Measurements from ENCODE around the gene PSMD6. TPM values are rescaled to one million over a fixed set of nuclear protein-coding genes. Genes with fewer than 3 reads are reported as not detected.
A peak's percentile ranks its signal among the peaks of the same experiment; 100 is the strongest.

PSMD6 gene
- total and polyA plus RNA-seq, 2 experiments from 2014 or later = 110 to 184 TPM

- no peak for DNase-seq (ENCODE audit: low read depth in 1 of 2, low spot score in 1 of 2)
- Histone ChIP-seq H3K27me3 (no peaks in the 10 kb centered on the region), H3K36me3 (no peaks in the 10 kb centered on the region), H3K4me1 (ENCODE audit: low read depth) (peaks cover 20% of the 10 kb centered on the region), H3K4me3 (no peak overlapping the region), H3K9me3 (ENCODE audit: low read depth) (no peaks in the 10 kb centered on the region), H3K27ac (no peak overlapping the region)
- TF ChIP-seq CTCF (IDR thresholded peaks at IDR 0.05; ENCODE audit: low read depth, low read length) = no peak
Observed at GRCh38 chr3:64063983-64064438, 40.7 kb upstream of the PSMD6 start.

- no peaks in the 10 kb centered on the region for H3K27me3 ChIP-seq
- no peak overlapping the region for H3K4me3 ChIP-seq
- peaks cover 20% of the 10 kb centered on the region for H3K4me1 ChIP-seq (ENCODE audit: low read depth)
- no peak overlapping the region for H3K27ac ChIP-seq
- no peaks in the 10 kb centered on the region for H3K36me3 ChIP-seq
- H3K9me3 ChIP-seq (ENCODE audit: low read depth) = no peaks in the 10 kb centered on the region
- no peak for TF ChIP-seq CTCF (IDR thresholded peaks at IDR 0.05; ENCODE audit: low read depth, low read length)
- DNase-seq (ENCODE audit: low read depth in 1 of 2, low spot score in 1 of 2) = peak in 1 of 2 donors; percentile 65
Observed at GRCh38 chr3:64063207-64063982, 40.1 kb upstream of the PSMD6 start.

- Histone ChIP-seq H3K4me1 (ENCODE audit: low read depth) (peaks cover 20% of the 10 kb centered on the region), H3K27me3 (no peaks in the 10 kb centered on the region), H3K36me3 (no peaks in the 10 kb centered on the region), H3K9me3 (ENCODE audit: low read depth) (no peaks in the 10 kb centered on the region), H3K27ac (no peak overlapping the region), H3K4me3 (no peak overlapping the region)
- TF ChIP-seq CTCF (IDR thresholded peaks at IDR 0.05; ENCODE audit: low read depth, low read length) = no peak
- DNase-seq (ENCODE audit: low read depth in 1 of 2, low spot score in 1 of 2) = no peak
Observed at GRCh38 chr3:64061628-64062027, 38.3 kb upstream of the PSMD6 start.

- H3K27ac ChIP-seq = no peak overlapping the region
- H3K9me3 ChIP-seq (ENCODE audit: low read depth) = no peaks in the 10 kb centered on the region
- no peak for TF ChIP-seq CTCF (IDR thresholded peaks at IDR 0.05; ENCODE audit: low read depth, low read length)
- DNase-seq (ENCODE audit: low read depth in 1 of 2, low spot score in 1 of 2) = no peak
- no peak overlapping the region for H3K4me3 ChIP-seq
- H3K4me1 ChIP-seq (ENCODE audit: low read depth) = peaks cover 23% of the 10 kb centered on the region
- H3K36me3 ChIP-seq = no peaks in the 10 kb centered on the region
- no peaks in the 10 kb centered on the region for H3K27me3 ChIP-seq
Observed at GRCh38 chr3:64059484-64060175, 36.3 kb upstream of the PSMD6 start.

GRCh38 chr3:64058566-64058965, 35.3 kb upstream of the PSMD6 start:
- Histone ChIP-seq H3K4me3 (no peak overlapping the region), H3K27me3 (no peaks in the 10 kb centered on the region), H3K27ac (no peak overlapping the region), H3K36me3 (no peaks in the 10 kb centered on the region), H3K4me1 (ENCODE audit: low read depth) (peaks cover 20% of the 10 kb centered on the region), H3K9me3 (ENCODE audit: low read depth) (no peaks in the 10 kb centered on the region)
- no peak for TF ChIP-seq CTCF (IDR thresholded peaks at IDR 0.05; ENCODE audit: low read depth, low read length)
- no peak for DNase-seq (ENCODE audit: low read depth in 1 of 2, low spot score in 1 of 2)

Measured in cardiac muscle cell (in vitro differentiated cells and primary cell).